Left ventricle myocardium inferior (tissue), 1 donor: Measurements from ENCODE around the gene LDB2. TPM values are rescaled to one million over a fixed set of nuclear protein-coding genes. Genes with fewer than 3 reads are reported as not detected.
A peak's percentile ranks its signal among the peaks of the same experiment; 100 is the strongest.

Source experiments
- DNase-seq: peaks from one replicate; pipeline ENCODE4 v3.0.0-alpha.2; 2020
- H3K27ac ChIP-seq: fragments of 200-600 bp; replicated peaks from 2 replicates; pipeline ENCODE4 v1.8.0; 2021
- H3K27me3 ChIP-seq: fragments of 200-600 bp; 2 replicates; pipeline ENCODE4 v1.8.0; 2021; ENCODE audit warnings: low read depth
- H3K36me3 ChIP-seq: fragments of 200-600 bp; 2 replicates; pipeline ENCODE4 v1.8.0; 2021
- H3K4me1 ChIP-seq: fragments of 200-600 bp; 2 replicates; pipeline ENCODE4 v1.8.0; 2021
- H3K4me3 ChIP-seq: fragments of 200-600 bp; 2 replicates; pipeline ENCODE4 v1.8.0; 2021; ENCODE audit warnings: mild to moderate bottlenecking, moderate library complexity
- H3K9me3 ChIP-seq: fragments of 200-600 bp; replicated peaks from 2 replicates; pipeline ENCODE4 v1.8.0; 2021
- CTCF ChIP-seq: fragments of 200-600 bp; IDR thresholded peaks from 2 replicates; pipeline ENCODE4 v1.8.0; 2021; ENCODE audit warnings: antibody characterized with exemption, mild to moderate bottlenecking, borderline replicate concordance
- intact Hi-C: fragments of 100-400 bp; cut with micrococcal nuclease; formaldehyde crosslinking; loops from one replicate; pipeline ENCODE4 v1.11.0; 2022
- total RNA-seq: library from RNA; stranded (reverse); fragmentation: NEBNext Ultra II Directional; extraction: Animal tissue kit (Norgen Biotek cat#: 25700); gene quantifications from one replicate; pipeline ENCODE4 v1.2.1, GENCODE V29; 2021
- donor health status: DM: no; HTN: yes; CAD: no; lungs with severe emphysema.

LDB2 gene
- total RNA-seq, 1 donor from 2014 or later, result 29.6 TPM

GRCh38 chr4:16730522-16731205, 167.8 kb downstream of the LDB2 start:
- intact Hi-C loops, result no loop called here
- H3K36me3 ChIP-seq, result no peaks in the 10 kb centered on the region
- H3K4me1 ChIP-seq, result peaks cover 8% of the 10 kb centered on the region

GRCh38 chr4:16729336-16729735, 169.1 kb downstream of the LDB2 start:
- intact Hi-C loops, result no loop called here
- no peak for TF ChIP-seq CTCF
- Histone ChIP-seq H3K9me3 (peaks cover 22% of the 10 kb centered on the region), H3K4me1 (peaks cover 8% of the 10 kb centered on the region), H3K4me3 (no peak overlapping the region), H3K36me3 (peaks cover 2% of the 10 kb centered on the region), H3K27me3 (no peaks in the 10 kb centered on the region), H3K27ac (peak overlapping the region; percentile 39)
- DNase-seq, result no peak

More at GRCh38 chr4:16730522-16731205, 167.8 kb downstream of the LDB2 start:
- H3K27ac ChIP-seq, result peak overlapping the region; percentile 39
- H3K27me3 ChIP-seq, result no peaks in the 10 kb centered on the region
- TF ChIP-seq CTCF, result no peak
- peaks cover 10% of the 10 kb centered on the region for H3K9me3 ChIP-seq
- H3K4me3 ChIP-seq, result no peak overlapping the region
- DNase-seq, result no peak

GRCh38 chr4:16728849-16729248, 169.6 kb downstream of the LDB2 start:
- TF ChIP-seq CTCF, result no peak
- peaks cover 8% of the 10 kb centered on the region for H3K4me1 ChIP-seq
- no peak overlapping the region for H3K4me3 ChIP-seq
- intact Hi-C loops, result no loop called here
- H3K27me3 ChIP-seq, result no peaks in the 10 kb centered on the region
- no peak for DNase-seq
- H3K9me3 ChIP-seq, result peaks cover 22% of the 10 kb centered on the region
- peaks cover 2% of the 10 kb centered on the region for H3K36me3 ChIP-seq
- H3K27ac ChIP-seq, result no peak overlapping the region

GRCh38 chr4:16728111-16728510, 170.3 kb downstream of the LDB2 start:
- H3K4me3 ChIP-seq, result no peak overlapping the region
- H3K4me1 ChIP-seq, result peaks cover 8% of the 10 kb centered on the region
- H3K27me3 ChIP-seq, result no peaks in the 10 kb centered on the region
- H3K36me3 ChIP-seq, result peaks cover 2% of the 10 kb centered on the region
- no peak for DNase-seq
- no peak for TF ChIP-seq CTCF
- H3K9me3 ChIP-seq, result peaks cover 30% of the 10 kb centered on the region
- intact Hi-C loops, result no loop called here
- H3K27ac ChIP-seq, result no peak overlapping the region

GRCh38 chr4:16727218-16727617, 171.2 kb downstream of the LDB2 start:
- intact Hi-C loops, result no loop called here
- no peak for DNase-seq
- peaks cover 35% of the 10 kb centered on the region for H3K9me3 ChIP-seq
- H3K27ac ChIP-seq, result no peak overlapping the region
- peaks cover 2% of the 10 kb centered on the region for H3K36me3 ChIP-seq
- H3K27me3 ChIP-seq, result no peaks in the 10 kb centered on the region
- H3K4me3 ChIP-seq, result no peak overlapping the region
- no peak for TF ChIP-seq CTCF
- peaks cover 8% of the 10 kb centered on the region for H3K4me1 ChIP-seq
